Immature natural killer cell (primary cell): ENCODE results near the gene ANKRD13A. TPM values are rescaled to one million over a fixed set of nuclear protein-coding genes. Genes with fewer than 3 reads are reported as not detected.
A peak's percentile ranks its signal among the peaks of the same experiment; 100 is the strongest.

Experiments
- DNase-seq, 3 donors: peaks; one replicate each; pipeline ENCODE4 v3.0.0; 2022; ENCODE audit warnings: mixed read lengths in 1 of 3
- H3K27ac Mint-ChIP-seq, 6 donors: one replicate each; pipeline ENCODE4 v1.8.0; 2020; ENCODE audit warnings: mixed read lengths in 6 of 6, mild to moderate bottlenecking in 5 of 6, inconsistent platforms in 4 of 6, moderate library complexity in 3 of 6
- H3K27me3 Mint-ChIP-seq, 3 donors: one replicate each; pipeline ENCODE4 v1.8.0; 2020 to 2021; ENCODE audit warnings: low read depth in 3 of 3, mild to moderate bottlenecking in 3 of 3, mixed read lengths in 3 of 3, moderate library complexity in 3 of 3, inconsistent platforms in 1 of 3
- H3K36me3 Mint-ChIP-seq, 3 donors: one replicate each; pipeline ENCODE4 v1.8.0; 2020; ENCODE audit warnings: mixed read lengths in 3 of 3, inconsistent platforms in 2 of 3, mild to moderate bottlenecking in 2 of 3
- H3K4me1 Mint-ChIP-seq, 2 donors: one replicate each; pipeline ENCODE4 v1.8.0; 2020; ENCODE audit warnings: inconsistent platforms in 2 of 2, mild to moderate bottlenecking in 2 of 2, mixed read lengths in 2 of 2, moderate library complexity in 1 of 2
- H3K4me3 Mint-ChIP-seq, 5 donors: one replicate each; pipeline ENCODE4 v1.8.0; 2020; ENCODE audit warnings: mild to moderate bottlenecking in 5 of 5, mixed read lengths in 5 of 5, inconsistent platforms in 3 of 5, moderate library complexity in 3 of 5
- H3K9me3 Mint-ChIP-seq, 6 donors: one replicate each; pipeline ENCODE4 v1.8.0; 2020; ENCODE audit warnings: mild to moderate bottlenecking in 6 of 6, mixed read lengths in 6 of 6, inconsistent platforms in 4 of 6, moderate library complexity in 3 of 6
- polyA plus RNA-seq, 3 donors: library from polyadenylated mRNA; unstranded; fragments of 300-500 nt; fragmentation: Illumina TruSeq; gene quantifications; one replicate each; pipeline ENCODE4 v1.2.3, GENCODE V29; 2021

ANKRD13A gene
- polyA plus RNA-seq, 3 donors from 2014 or later, result 39.8 to 62.9 (median 40.8) TPM

DNA sequence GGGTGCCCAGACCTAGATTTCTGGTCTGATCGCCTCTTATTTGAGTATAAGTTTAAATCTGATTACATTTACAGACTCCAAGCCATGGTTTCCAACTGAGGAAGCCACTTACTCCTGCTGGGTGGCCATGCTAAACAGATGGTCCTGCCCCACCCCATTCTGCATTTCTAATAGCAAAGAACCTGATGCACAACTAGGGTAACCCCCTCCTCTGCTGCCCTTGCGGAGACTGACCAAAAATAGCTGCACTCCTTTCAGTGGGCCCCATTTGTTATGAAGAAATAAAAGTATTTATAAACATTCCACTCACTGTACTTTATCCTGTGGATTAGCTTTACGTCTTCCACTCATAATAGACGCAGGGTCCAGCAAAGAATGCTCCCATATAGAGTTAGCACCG, 9.8 kb upstream of the ANKRD13A start:
- Mint-ChIP-seq H3K4me1 (peaks cover 32 to 47% of the 10 kb centered on the region in 2 donors), H3K4me3 (no peak overlapping the region), H3K36me3 (peaks cover 10 to 32% (median 20%) of the 10 kb centered on the region in 3 donors), H3K27ac (peak overlapping the region in 1 of 6 donors; percentile 51), H3K27me3 (peaks cover 0 to 2% (median 0%) of the 10 kb centered on the region in 3 donors), H3K9me3 (no peaks in the 10 kb centered on the region)
- DNase-seq, result no peak

DNA sequence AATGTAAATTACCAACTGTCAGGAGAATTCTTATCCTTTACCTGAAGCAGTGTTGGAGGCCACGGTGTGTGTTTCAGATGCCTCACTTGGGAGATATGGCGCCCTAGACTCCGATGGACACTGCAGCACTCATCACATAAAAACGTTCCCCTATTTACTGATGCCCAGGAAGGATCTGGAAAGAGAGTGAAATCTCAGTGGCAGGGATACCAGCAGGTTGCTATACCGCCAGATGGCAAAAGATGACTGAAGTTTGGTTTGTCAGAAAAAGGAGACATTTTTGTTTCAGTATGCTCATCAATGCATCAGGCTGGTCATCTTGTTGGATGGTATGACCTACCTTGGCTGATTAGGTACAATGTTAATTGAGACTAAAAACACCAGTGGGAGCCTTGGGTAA, 7.6 kb upstream of the ANKRD13A start:
- Mint-ChIP-seq H3K27ac (peak overlapping the region in 5 of 6 donors; percentile 15 to 50 (median 48)), H3K4me3 (no peak overlapping the region), H3K27me3 (peaks cover 0 to 8% (median 0%) of the 10 kb centered on the region in 3 donors), H3K4me1 (peaks cover 50 to 60% of the 10 kb centered on the region in 2 donors), H3K9me3 (no peaks in the 10 kb centered on the region), H3K36me3 (peaks cover 0 to 20% (median 17%) of the 10 kb centered on the region in 3 donors)
- no peak for DNase-seq

DNA sequence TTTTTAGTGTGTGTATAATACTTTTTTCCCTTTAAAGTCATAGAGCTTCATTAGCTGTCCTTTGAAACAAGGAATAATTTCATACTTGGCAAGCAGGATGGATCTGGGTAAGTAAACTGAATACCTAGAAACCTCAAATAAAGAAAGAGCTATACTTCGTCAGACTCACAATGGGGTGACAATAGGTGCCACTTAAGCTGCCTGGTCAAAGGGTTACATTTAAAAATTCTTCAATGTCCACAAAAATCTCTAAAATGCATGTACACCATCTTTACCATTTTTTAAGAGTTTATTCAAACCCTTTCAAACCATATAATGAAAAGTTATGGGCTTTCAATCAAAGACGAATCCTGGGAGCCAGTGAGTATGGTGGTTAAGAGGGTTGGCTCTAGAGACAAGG, 6.1 kb upstream of the ANKRD13A start:
- DNase-seq, result no peak
- peak overlapping the region in 4 of 5 donors; percentile 5 to 95 (median 92) for H3K4me3 Mint-ChIP-seq
- no peaks in the 10 kb centered on the region for H3K9me3 Mint-ChIP-seq
- peaks cover 56 to 70% of the 10 kb centered on the region in 2 donors for H3K4me1 Mint-ChIP-seq
- peaks cover 0 to 8% (median 0%) of the 10 kb centered on the region in 3 donors for H3K27me3 Mint-ChIP-seq
- peaks cover 0 to 14% (median 12%) of the 10 kb centered on the region in 3 donors for H3K36me3 Mint-ChIP-seq
- H3K27ac Mint-ChIP-seq, result peak overlapping the region; percentile 1 to 97 (median 94)

DNA sequence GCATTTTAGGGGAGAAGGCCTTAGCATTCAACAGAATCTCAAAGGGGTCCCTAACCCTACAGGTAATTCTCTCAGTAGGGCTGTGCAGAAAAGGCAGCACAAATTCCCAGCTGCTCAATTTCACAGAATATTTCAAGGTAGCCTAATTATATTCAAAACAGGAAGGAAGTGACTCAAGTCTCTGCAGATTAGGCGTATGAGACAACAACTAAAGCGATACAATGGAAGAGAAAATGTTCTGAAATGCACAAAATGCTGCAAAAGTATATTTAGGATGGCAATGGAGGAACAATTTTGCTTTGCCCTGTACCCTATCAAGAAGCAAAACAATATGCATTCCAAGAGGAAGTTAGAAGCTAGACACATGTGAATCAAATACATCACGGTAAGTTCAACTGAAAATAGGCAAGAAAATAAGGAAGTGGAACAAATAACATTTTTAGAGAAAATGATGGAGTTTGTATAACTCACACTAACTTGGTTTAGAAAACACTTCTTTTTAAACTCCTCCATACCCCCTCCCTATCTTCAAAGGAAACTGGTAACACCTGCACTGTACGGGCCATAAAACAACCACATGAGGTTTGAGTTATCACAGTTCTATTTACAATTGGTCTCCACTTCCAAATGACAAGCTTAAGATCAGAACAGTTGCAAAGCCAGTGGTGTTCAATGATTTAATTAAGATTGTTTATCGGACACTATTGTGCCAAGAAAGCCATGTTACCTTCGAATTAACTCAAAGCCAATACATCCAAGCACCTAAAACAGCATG, 4.6 kb upstream of the ANKRD13A start:
- H3K4me1 Mint-ChIP-seq, result peaks cover 64 to 77% of the 10 kb centered on the region in 2 donors

DNA sequence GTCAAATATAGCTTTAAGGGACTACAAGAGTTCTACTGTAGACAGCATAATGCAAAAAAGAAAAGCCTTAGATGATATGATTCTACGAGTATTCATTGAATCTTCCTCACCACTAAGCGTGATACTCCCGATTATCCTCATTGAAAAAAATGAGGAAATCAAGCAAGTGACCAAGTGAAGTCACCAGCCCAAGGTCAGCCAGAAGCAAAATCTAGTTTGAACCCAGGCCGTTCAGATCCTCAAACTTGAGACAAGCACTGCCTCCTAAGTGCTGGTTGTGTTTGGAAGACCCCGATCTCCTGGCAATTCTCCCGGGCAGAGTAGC, 3.9 kb upstream of the ANKRD13A start:
- peak overlapping the region; percentile 92 to 97 (median 95) for H3K4me3 Mint-ChIP-seq
- peaks cover 0 to 15% (median 0%) of the 10 kb centered on the region in 3 donors for H3K27me3 Mint-ChIP-seq
- H3K9me3 Mint-ChIP-seq, result no peaks in the 10 kb centered on the region
- H3K36me3 Mint-ChIP-seq, result peaks cover 0 to 5% (median 3%) of the 10 kb centered on the region in 3 donors
- peak overlapping the region; percentile 94 to 97 (median 94) for H3K27ac Mint-ChIP-seq
- no peak for DNase-seq
- H3K4me1 Mint-ChIP-seq, result peaks cover 68 to 80% of the 10 kb centered on the region in 2 donors

More for the DNA sequence above, 4.6 kb upstream of the ANKRD13A start:
- DNase-seq, result peak; percentile 35 to 44 (median 38)
- Mint-ChIP-seq H3K27ac (peak overlapping the region; percentile 94 to 97 (median 94)), H3K4me3 (peak overlapping the region; percentile 92 to 97 (median 95)), H3K27me3 (peaks cover 0 to 13% (median 0%) of the 10 kb centered on the region in 3 donors), H3K36me3 (peaks cover 0 to 8% (median 4%) of the 10 kb centered on the region in 3 donors), H3K9me3 (no peaks in the 10 kb centered on the region)

DNA sequence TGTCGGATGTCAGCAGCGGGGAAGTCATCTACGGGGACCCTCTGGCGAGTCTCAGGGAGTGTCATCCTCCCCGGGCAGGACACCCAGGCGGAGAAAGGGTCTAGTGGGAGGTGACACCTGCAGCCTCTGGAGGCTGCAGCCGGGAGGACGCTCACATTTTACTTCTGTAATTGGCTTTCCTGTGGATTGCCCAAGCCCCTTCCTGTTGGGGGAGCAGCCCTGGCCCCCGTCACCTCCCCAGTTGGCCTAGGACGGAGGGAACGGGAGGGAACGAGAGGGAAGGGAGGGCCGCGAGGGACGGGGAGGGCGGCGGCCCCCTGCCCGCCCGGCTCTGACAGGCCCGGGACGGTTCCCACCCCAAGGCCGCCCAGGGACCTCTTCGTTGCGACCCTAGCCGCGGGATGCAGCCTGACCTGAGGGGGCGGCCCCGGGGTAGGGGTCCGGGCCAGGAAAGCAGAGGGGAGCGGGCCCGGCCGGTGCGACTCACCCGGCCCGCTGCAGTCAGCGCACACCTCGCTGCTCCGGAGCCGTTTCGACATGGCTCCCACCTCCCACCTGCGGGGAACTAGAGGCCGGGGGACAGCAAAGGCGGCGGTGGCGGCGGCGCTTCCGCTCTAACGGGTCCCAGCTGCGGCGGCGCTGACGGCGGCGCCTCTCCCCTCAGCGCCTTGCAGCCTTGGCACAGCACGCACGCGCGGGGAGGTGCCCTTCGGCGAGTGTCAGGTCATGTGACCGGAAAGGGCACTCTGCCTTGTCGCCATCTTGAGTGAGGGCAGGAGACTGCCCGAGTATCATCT, 3.3 kb upstream of the ANKRD13A start, which contains the start of gene GIT2:
TSS of gene GIT2 (minus strand) at position 683 of the 797 bp plus-strand sequence. CDS start at position 539, 144 bp downstream.
- Mint-ChIP-seq H3K36me3 (peaks cover 0 to 3% (median 0%) of the 10 kb centered on the region in 3 donors), H3K27ac (peak within 1 kb of the TSS; percentile 94 to 97 (median 94)), H3K9me3 (no peaks in the 10 kb centered on the region), H3K27me3 (peaks cover 0 to 15% (median 0%) of the 10 kb centered on the region in 3 donors), H3K4me3 (peak within 1 kb of the TSS; percentile 92 to 97 (median 96)), H3K4me1 (peaks cover 70 to 81% of the 10 kb centered on the region in 2 donors)
- DNase-seq, result peak; percentile 93 to 94 (median 93)

DNA sequence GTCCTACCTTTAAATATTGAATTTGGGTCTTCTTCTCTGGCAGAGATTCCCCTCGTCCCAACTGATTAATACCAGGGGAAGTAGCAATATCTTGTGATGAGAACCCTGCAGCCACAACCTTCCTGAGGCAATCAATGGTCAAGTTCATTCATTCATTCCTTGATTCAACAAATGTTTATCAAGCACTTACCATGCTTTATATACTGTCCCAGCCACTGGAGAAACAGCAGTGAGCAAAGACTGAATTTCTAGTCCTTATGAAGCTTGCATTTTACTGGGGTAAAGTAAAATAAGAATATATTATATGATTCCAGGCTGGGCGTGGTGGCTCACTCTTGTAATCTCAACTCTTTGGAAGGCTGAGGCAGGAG, 2.8 kb upstream of the ANKRD13A start:
- peaks cover 0 to under 1% (median 0%) of the 10 kb centered on the region in 3 donors for H3K36me3 Mint-ChIP-seq
- H3K27me3 Mint-ChIP-seq, result peaks cover 0 to 15% (median 0%) of the 10 kb centered on the region in 3 donors
- H3K9me3 Mint-ChIP-seq, result no peaks in the 10 kb centered on the region
- peak overlapping the region; percentile 83 to 97 (median 95) for H3K4me3 Mint-ChIP-seq
- H3K4me1 Mint-ChIP-seq, result peaks cover 72 to 83% of the 10 kb centered on the region in 2 donors
- no peak for DNase-seq
- peak overlapping the region; percentile 86 to 94 (median 88) for H3K27ac Mint-ChIP-seq

DNA sequence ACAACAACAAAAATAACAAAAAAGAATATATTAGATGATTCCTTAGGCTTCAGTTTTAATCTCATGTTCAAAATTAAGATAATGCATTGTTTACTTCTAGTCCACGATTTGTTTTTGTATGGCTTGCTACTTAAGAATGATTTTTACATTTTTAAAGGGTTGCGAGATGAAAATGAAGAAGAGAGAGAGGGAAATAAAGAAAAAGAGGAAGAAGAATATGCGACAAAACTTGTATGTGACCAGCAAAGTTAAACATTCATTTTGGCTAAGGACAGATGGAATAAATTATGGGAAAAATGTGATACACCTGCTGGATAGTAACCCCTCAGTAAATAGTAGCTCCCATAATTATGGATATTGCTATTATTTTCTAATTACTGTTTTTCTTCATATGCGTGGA, 1.8 kb upstream of the ANKRD13A start:
- peaks cover 0 to 15% (median 0%) of the 10 kb centered on the region in 3 donors for H3K27me3 Mint-ChIP-seq

DNA sequence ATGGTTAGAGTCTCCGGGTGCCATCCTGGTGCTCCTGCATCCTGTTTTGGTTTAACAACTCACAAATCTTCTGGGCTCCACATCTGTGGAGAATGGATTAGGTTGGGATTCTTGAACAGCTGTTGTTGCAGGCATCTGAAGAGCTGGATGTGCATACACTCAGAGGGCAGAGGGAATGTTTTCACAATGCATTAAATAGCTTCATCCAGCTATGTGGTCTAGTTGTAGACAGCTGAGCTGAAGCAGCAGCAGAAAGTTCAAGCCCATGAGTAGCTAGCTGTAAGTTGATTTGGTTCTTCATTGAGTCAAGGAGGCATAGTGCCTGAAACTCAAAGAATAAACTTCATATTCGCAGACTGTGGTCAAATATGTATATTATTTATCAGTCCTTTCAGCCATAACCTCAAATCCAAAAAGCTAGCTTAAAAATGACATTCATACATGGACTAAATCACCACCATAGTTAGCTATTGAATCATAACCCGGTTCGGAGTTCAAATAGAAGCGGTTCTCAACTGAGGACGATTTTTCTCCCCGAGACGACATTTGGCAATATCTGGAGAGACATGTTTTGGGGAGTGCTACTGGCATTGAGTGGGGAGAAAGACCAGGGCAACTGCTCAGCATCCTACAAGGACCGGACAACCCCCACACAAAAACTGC, 858 bp upstream of the ANKRD13A start:
- no peaks in the 10 kb centered on the region for H3K36me3 Mint-ChIP-seq
- peaks cover 0 to 15% (median 0%) of the 10 kb centered on the region in 3 donors for H3K27me3 Mint-ChIP-seq
- DNase-seq, result no peak

More for the DNA sequence above, 1.8 kb upstream of the ANKRD13A start:
- Mint-ChIP-seq H3K4me1 (peaks cover 71 to 83% of the 10 kb centered on the region in 2 donors), H3K36me3 (no peaks in the 10 kb centered on the region), H3K9me3 (no peaks in the 10 kb centered on the region), H3K27ac (peak overlapping the region in 4 of 6 donors; percentile 1 to 80 (median 59)), H3K4me3 (peak overlapping the region; percentile 39 to 96 (median 90))
- DNase-seq, result no peak

DNA sequence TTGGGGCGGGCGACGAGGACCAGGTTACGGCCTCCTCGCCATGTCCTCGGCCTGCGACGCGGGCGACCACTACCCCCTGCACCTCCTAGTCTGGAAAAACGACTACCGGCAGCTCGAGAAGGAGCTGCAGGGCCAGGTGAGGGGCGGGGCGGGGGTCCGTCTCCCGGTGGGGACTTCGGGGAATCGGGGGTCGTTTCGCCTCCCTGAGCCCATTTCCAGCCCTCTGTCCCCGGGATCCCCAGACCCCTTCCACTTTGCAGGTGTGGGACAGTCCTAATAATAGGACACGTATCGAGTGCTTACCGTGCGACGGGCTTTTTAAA, 380 bp downstream of the ANKRD13A start:
- peak overlapping the region; percentile 99 to 100 (median 99) for H3K4me3 Mint-ChIP-seq
- DNase-seq, result no peak
- peak overlapping the region; percentile 83 to 98 (median 94) for H3K27ac Mint-ChIP-seq
- H3K27me3 Mint-ChIP-seq, result peaks cover 0 to 15% (median 0%) of the 10 kb centered on the region in 3 donors
- no peaks in the 10 kb centered on the region for H3K36me3 Mint-ChIP-seq
- no peaks in the 10 kb centered on the region for H3K9me3 Mint-ChIP-seq
- H3K4me1 Mint-ChIP-seq, result peaks cover 61 to 78% of the 10 kb centered on the region in 2 donors

More for the DNA sequence above, 858 bp upstream of the ANKRD13A start:
- Mint-ChIP-seq H3K27ac (peak overlapping the region; percentile 94 to 98 (median 96)), H3K4me3 (peak overlapping the region; percentile 90 to 96 (median 94)), H3K4me1 (peaks cover 67 to 83% of the 10 kb centered on the region in 2 donors), H3K9me3 (no peaks in the 10 kb centered on the region)

DNA sequence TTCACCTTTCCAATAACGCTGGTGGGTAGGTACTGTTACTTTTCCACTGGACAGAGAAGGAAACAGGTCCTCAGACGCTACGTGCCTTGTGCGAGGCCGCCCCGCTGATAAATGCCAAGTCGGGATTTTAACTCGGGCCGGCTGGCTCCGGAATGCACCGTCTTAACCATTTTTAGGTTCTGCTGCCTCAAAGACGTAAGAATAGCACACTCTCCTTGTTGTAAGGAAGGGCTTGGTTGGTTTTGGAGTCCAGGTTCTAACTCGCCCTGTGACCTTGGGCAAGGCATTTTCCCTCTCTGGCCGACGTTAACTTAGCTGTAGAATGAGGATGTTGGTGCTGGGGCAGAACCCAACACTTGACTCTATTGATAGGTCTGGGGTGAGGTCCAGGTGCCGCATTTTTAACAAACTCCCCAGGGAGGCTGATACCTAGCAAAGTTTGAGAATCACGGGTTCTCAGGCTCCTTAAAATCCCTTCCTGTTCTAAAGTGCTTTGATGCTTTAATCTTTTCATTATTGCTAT, 814 bp downstream of the ANKRD13A start:
- peaks cover 60 to 78% of the 10 kb centered on the region in 2 donors for H3K4me1 Mint-ChIP-seq
- peak overlapping the region; percentile 99 to 100 (median 99) for H3K4me3 Mint-ChIP-seq
- peaks cover 0 to 13% (median 0%) of the 10 kb centered on the region in 3 donors for H3K27me3 Mint-ChIP-seq
- peak overlapping the region; percentile 83 to 98 (median 94) for H3K27ac Mint-ChIP-seq
- no peak for DNase-seq
- H3K9me3 Mint-ChIP-seq, result no peaks in the 10 kb centered on the region
- no peaks in the 10 kb centered on the region for H3K36me3 Mint-ChIP-seq

DNA sequence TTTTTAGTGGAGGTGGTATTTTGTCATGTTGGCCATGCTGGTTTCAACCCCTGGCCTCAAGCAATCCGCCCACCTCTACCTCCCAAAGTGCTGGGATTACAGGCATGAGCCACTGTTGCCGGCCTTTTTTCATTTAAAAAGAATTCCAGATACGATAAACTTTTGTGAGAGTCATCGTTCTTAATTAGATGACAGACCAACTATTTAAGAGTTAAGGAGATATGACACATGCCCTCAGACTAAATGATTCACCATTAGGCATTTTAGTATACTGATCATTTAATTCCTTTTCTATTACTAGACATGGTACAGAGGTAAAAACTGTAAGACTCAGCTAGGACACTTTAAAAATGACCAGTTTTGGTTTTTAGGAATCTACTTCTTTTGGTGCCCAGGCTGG, 2.4 kb downstream of the ANKRD13A start:
- peaks cover 0 to 8% (median 0%) of the 10 kb centered on the region in 3 donors for H3K27me3 Mint-ChIP-seq
- DNase-seq, result no peak
- no peaks in the 10 kb centered on the region for H3K36me3 Mint-ChIP-seq
- H3K4me1 Mint-ChIP-seq, result peaks cover 62 to 81% of the 10 kb centered on the region in 2 donors
- no peaks in the 10 kb centered on the region for H3K9me3 Mint-ChIP-seq
- H3K27ac Mint-ChIP-seq, result no peak overlapping the region
- peak overlapping the region in 3 of 5 donors; percentile 23 to 99 (median 48) for H3K4me3 Mint-ChIP-seq
